ENCODE measurements around the gene NEBL. TPM values are rescaled to one million over a fixed set of nuclear protein-coding genes. Genes with fewer than 3 reads are reported as not detected.

NEBL gene
- total and polyA plus RNA-seq, 11 donors: 187 to 855 (median 579) TPM

GRCh38 chr10:20916976-20917375 lies 19.9 kb upstream of the NEBL start:
- Histone ChIP-seq H3K27me3 (no peaks in the 10 kb centered on the region), H3K27ac (no peak overlapping the region), H3K36me3 (no peaks in the 10 kb centered on the region), H3K9me3 (no peaks in the 10 kb centered on the region), H3K4me1 (no peaks in the 10 kb centered on the region), H3K4me3 (no peak overlapping the region)
- intact Hi-C loops (cut with DNase I): loop anchor here in 1 of 10 donors (2.0 kb wide), 1 partner anchor 66 kb away; no protein-coding TSS in a partner anchor
- WGBS, 4 donors: 68 to 81% (median 71%) methylated on average over 1 of the region's 1 CpG
- no peak for ATAC-seq
- no peak for DNase-seq
- no peak for TF ChIP-seq POLR2A (IDR thresholded peaks at IDR 0.05)
- TF ChIP-seq CTCF (IDR thresholded peaks at IDR 0.05): no peak

- 67 to 96% (median 90%) methylated on average over 1 of the region's 1 CpG for WGBS, 4 donors
- Histone ChIP-seq H3K4me1 (no peaks in the 10 kb centered on the region), H3K36me3 (no peaks in the 10 kb centered on the region), H3K4me3 (no peak overlapping the region), H3K27me3 (no peaks in the 10 kb centered on the region), H3K27ac (no peak overlapping the region), H3K9me3 (no peaks in the 10 kb centered on the region)
- TF ChIP-seq CTCF (IDR thresholded peaks at IDR 0.05) (no peak), POLR2A (IDR thresholded peaks at IDR 0.05) (no peak)
- ATAC-seq (no peak), DNase-seq (no peak)
- intact Hi-C loops (cut with DNase I): no loop called here
Measured at GRCh38 chr10:20912969-20913368, 15.9 kb upstream of the NEBL start.

- DNase-seq (no peak), ATAC-seq (no peak)
- intact Hi-C loops (cut with DNase I): no loop called here
- Histone ChIP-seq H3K27me3 (no peaks in the 10 kb centered on the region), H3K36me3 (no peaks in the 10 kb centered on the region), H3K9me3 (no peaks in the 10 kb centered on the region), H3K4me3 (no peak overlapping the region), H3K4me1 (no peaks in the 10 kb centered on the region), H3K27ac (no peak overlapping the region)
- TF ChIP-seq POLR2A (IDR thresholded peaks at IDR 0.05) (no peak), CTCF (IDR thresholded peaks at IDR 0.05) (no peak)
- 84 to 89% (median 86%) methylated on average over 4 of the region's 4 CpGs for WGBS, 4 donors
Measured at GRCh38 chr10:20911626-20912025, 14.5 kb upstream of the NEBL start.

- Histone ChIP-seq H3K4me1 (no peaks in the 10 kb centered on the region), H3K4me3 (no peak overlapping the region), H3K27me3 (no peaks in the 10 kb centered on the region), H3K27ac (no peak overlapping the region), H3K36me3 (no peaks in the 10 kb centered on the region), H3K9me3 (no peaks in the 10 kb centered on the region)
- intact Hi-C loops (cut with DNase I): no loop called here
- TF ChIP-seq POLR2A (IDR thresholded peaks at IDR 0.05): no peak
- no peak for TF ChIP-seq CTCF (IDR thresholded peaks at IDR 0.05)
- ATAC-seq: no peak
- DNase-seq: no peak
Measured at GRCh38 chr10:20909801-20910200, 12.7 kb upstream of the NEBL start.
